DMS153 (cell line): ENCODE data around the gene VCX3B.
"Not testable (repeated sequence)": the region's sequence is repeated elsewhere in the genome, so short reads cannot be mapped to it uniquely, and the experiment has no call there.

Experiments
- DNase-seq: peaks from one replicate; lab custom pipeline; 2025; lab: John Stamatoyannopoulos, UW

Gene VCX3B

GRCh38 chrX:8464530-8464929, at the start of gene VCX3B:
VCX3B (plus strand) TSS chrX:8464830; CDS start chrX:8465451, 621 bp downstream.
- not testable (repeated sequence) for DNase-seq

- DNase-seq = no peak
These were observed 46.3 kb upstream of the VCX3B start for GRCh38 chrX:8418301-8418700.

DNA sequence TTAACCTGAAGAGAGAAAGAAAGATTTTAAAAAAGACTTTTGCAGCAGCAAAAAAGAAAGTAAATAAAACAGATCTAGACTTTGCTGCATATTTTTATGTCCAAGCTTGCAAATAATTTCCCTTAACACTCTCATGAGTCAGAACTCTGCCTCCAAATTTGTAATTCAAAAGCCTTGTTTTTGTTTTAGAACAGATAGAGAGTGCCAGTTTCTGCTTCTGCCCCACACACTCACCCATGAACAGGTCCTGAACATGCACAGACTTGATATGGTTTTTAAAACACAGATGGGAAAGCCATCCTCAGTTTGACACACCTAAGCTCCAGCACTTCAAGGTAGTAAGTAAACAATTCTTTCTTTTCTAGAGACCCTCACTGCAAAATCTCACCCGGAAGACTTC, 39.7 kb upstream of the VCX3B start:
- peak; percentile 23 for DNase-seq

GRCh38 chrX:8429692-8430249, 34.9 kb upstream of the VCX3B start:
- no peak for DNase-seq

DNA sequence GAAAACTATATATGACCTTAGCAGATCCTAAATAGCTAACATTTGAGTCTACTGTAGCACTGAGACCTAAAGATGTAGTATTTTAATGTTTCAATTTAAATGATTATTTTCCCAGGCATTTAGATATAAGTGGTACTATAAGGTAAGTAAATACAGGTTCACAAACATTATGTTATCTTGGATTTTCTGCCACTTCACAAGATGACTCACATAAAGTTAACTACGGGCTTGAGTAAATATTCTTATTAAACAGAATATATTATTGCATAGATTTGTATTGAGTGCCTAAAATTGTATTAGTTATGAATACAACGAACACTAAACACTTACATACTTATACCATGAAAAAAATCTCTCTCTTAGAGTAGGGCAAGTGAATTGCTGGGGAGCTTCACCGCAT, 34.2 kb upstream of the VCX3B start:
- DNase-seq = no peak

- no peak for DNase-seq
These were observed 32.2 kb upstream of the VCX3B start for GRCh38 chrX:8432396-8432795.

DNA sequence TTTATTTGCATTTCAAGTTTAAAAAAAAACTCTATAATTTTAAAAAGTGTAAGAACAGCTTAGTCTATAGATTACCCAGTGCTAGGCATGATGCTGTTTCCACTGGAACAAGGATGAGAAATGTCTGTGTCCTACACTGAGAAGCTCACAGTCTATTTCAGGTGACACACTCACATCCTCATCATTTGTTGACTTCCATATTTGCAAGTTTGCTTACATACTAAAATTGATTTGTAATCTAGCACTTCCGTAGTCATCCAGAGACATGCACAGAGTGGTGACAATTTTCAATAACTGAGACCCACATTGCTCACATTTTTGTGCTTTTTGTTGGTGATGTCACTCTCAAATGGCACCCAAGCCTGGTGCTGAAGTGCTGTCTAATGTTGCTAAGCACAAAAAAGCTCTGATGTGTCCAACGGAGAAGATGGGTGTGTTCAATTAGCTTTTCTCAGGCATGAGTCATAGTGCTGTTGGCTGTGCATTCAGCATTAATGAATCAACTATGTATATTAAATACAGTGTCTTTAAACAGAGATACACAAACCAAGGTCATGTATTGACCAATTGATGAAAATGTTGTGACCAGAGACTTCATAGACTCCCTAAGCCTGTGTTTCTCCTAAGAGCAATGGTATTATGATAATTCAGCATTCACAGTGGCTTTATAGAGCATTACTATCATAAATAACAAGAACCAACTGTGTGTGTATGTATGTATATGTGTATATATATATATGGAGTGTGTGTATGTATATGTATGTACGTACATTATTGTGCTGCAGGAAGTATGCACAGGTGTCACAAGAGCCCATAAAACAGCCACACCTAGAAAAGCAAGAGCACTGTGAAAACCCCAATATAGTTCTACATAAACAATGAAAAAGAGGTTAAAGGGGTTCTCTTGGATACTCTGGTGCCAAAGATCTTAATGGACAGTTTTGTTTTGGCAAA, 31.2 kb upstream of the VCX3B start:
- no peak for DNase-seq

- no peak for DNase-seq
These were observed 17.3 kb upstream of the VCX3B start for GRCh38 chrX:8447368-8447767.

GRCh38 chrX:8452343-8452742, 12.3 kb upstream of the VCX3B start:
- DNase-seq = not testable (repeated sequence)

- DNase-seq = no peak
These were observed 11.0 kb upstream of the VCX3B start for GRCh38 chrX:8453611-8454010.

DNA sequence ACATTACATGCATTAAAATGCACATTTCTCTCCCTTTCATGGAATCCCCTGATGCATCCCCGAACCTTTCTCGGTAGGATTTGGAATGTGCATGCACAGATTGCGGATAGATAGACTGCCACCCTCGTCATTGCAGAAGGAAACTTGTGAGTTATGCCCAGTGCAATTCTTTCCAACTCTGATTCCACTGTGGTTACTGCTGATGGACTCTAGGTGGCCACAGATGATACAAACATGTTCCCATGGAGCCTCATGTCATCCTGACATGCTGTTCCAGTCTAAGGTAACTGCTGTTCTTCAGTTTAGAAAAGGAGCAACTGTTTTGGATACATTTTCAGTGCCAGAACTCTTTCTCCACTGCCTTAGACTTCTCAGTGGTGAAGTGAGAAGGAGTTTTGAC, 9.1 kb upstream of the VCX3B start:
- DNase-seq = no peak

DNA sequence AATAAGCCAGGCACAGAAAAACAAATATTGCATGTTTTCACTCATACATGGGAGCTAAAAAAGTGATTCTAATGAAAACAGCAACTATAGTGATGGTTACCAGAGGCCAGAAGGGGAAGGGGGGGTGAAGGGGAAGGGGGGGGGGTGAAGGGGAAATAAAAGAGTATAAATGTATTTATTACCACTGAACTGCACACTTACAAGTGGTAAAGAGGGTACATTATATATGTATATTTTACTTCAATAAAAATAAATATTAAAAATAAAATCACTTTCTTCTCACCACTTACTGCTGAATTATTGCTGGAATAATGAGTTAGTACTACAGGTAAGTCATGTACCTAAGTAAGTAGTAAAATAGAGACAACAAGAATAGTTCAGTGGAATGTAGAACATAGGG, 2.1 kb upstream of the VCX3B start:
- DNase-seq = no peak

GRCh38 chrX:8484360-8484949, 19.8 kb downstream of the VCX3B start:
- DNase-seq = peak; percentile 43

GRCh38 chrX:8495036-8495435, 30.4 kb downstream of the VCX3B start:
- not testable (repeated sequence) for DNase-seq

DNA sequence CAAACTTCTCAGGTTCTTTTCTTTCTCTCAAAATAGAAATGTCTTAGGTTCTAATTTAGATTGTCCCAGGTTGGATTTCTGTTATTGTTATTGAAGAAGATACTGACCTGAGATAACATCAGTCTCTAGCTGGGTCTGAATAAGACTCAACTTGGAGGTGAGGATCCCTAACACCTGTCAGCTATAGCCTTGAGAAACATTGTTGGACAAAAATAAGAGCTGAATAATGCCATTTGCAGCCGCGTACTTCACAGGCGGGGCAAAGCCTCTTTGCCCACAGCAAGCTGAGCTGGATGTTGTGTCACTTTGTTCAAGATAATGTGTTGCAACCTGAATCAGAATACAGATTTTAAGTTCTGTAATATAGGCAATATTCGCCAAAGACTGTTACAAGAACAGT, 35.6 kb downstream of the VCX3B start:
- no peak for DNase-seq

GRCh38 chrX:8502101-8502500, 37.5 kb downstream of the VCX3B start:
- not testable (repeated sequence) for DNase-seq

DNA sequence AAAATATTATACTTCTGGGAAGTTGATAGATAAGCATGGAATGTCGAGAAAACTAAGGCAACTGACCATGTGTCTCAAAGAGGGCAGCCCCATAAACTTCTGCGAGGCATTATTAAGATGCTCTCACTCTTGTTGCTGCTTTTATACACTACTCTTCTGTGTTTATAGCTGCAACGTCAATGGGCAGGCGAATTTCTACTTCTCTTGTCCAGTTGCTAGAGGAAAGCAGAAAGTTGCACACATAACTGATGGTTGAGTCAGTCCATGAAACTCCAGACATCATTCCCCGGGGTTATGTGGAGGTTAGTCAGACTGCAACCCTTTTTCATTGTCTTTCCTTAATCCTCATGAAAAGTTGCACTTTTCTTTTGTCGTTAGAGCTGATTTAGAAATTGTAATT, 39.8 kb downstream of the VCX3B start:
- DNase-seq = no peak
